ACC112 (cell line): ENCODE data around the gene FOSL2.

ENCODE experiments used
- H2AFZ ChIP-seq: fragments of 200-600 bp; sonication (generic); one replicate; pipeline ENCODE4 v1.6.0; 2017; ENCODE audit warnings: antibody characterized with exemption, low read length; ENCODE audit not compliant: unreplicated experiment
- H3K27ac ChIP-seq: fragments of 200-600 bp; sonication (generic); 2 replicates; pipeline ENCODE4 v1.5.1; 2014; ENCODE audit warnings: low read depth, mild to moderate bottlenecking, antibody characterized with exemption, low read length, moderate library complexity
- H3K27me3 ChIP-seq: fragments of 200-600 bp; sonication (generic); 2 replicates; pipeline ENCODE4 v1.6.1; 2014; ENCODE audit warnings: mild to moderate bottlenecking, antibody characterized with exemption, low read length, moderate library complexity, mixed read lengths; ENCODE audit not compliant: insufficient read depth
- H3K36me3 ChIP-seq: fragments of 200-600 bp; sonication (generic); 2 replicates; pipeline ENCODE4 v1.6.1; 2016; ENCODE audit warnings: mild to moderate bottlenecking, antibody characterized with exemption, low read length, moderate library complexity, mixed read lengths; ENCODE audit not compliant: insufficient read depth
- H3K4me1 ChIP-seq: fragments of 200-600 bp; sonication (generic); one replicate; pipeline ENCODE4 v1.6.1; 2016; ENCODE audit warnings: low read length, mixed read lengths; ENCODE audit not compliant: insufficient read depth, unreplicated experiment, control insufficient read depth
- H3K4me3 ChIP-seq: fragments of 200-600 bp; sonication (generic); 2 replicates; pipeline ENCODE4 v1.5.1; 2014; ENCODE audit warnings: mild to moderate bottlenecking, low read depth, low read length
- H3K79me2 ChIP-seq: fragments of 200-600 bp; sonication (generic); one replicate; pipeline ENCODE4 v1.6.0; 2016; ENCODE audit warnings: low read length; ENCODE audit not compliant: control insufficient read depth, unreplicated experiment, insufficient read depth

Gene FOSL2

GRCh38 chr2:28398101-28398834 lies 5.6 kb downstream of the FOSL2 start:
- Histone ChIP-seq H3K4me3 (peak overlapping the region; percentile 69), H3K36me3 (peaks cover 4% of the 10 kb centered on the region; the same call in 1 of the 2 replicates), H3K27me3 (no peaks in the 10 kb centered on the region), H3K4me1 (peaks cover 51% of the 10 kb centered on the region), H3K27ac (peak overlapping the region; percentile 96), H2AFZ (no peak overlapping the region), H3K79me2 (peaks cover 100% of the 10 kb centered on the region)

- Histone ChIP-seq H3K27ac (peak overlapping the region; percentile 96), H3K79me2 (peaks cover 100% of the 10 kb centered on the region), H2AFZ (no peak overlapping the region), H3K4me1 (peaks cover 51% of the 10 kb centered on the region), H3K27me3 (no peaks in the 10 kb centered on the region), H3K36me3 (peaks cover 9% of the 10 kb centered on the region; the same call in 1 of the 2 replicates), H3K4me3 (no peak overlapping the region)
Measured at GRCh38 chr2:28399289-28399688, 6.6 kb downstream of the FOSL2 start.

- H3K79me2 ChIP-seq, result peaks cover 100% of the 10 kb centered on the region
- peaks cover 51% of the 10 kb centered on the region for H3K4me1 ChIP-seq
- H3K27me3 ChIP-seq, result no peaks in the 10 kb centered on the region
- H3K27ac ChIP-seq, result no peak overlapping the region
- H3K4me3 ChIP-seq, result no peak overlapping the region
- peaks cover 15% of the 10 kb centered on the region; the same call in 1 of the 2 replicates for H3K36me3 ChIP-seq
- H2AFZ ChIP-seq, result no peak overlapping the region
Measured at GRCh38 chr2:28399956-28400355, 7.3 kb downstream of the FOSL2 start.

GRCh38 chr2:28400419-28400818 lies 7.8 kb downstream of the FOSL2 start:
- H3K4me3 ChIP-seq, result no peak overlapping the region
- no peaks in the 10 kb centered on the region for H3K27me3 ChIP-seq
- peaks cover 20% of the 10 kb centered on the region for H3K36me3 ChIP-seq
- peaks cover 100% of the 10 kb centered on the region for H3K79me2 ChIP-seq
- peaks cover 51% of the 10 kb centered on the region for H3K4me1 ChIP-seq
- H2AFZ ChIP-seq, result no peak overlapping the region
- H3K27ac ChIP-seq, result no peak overlapping the region

- Histone ChIP-seq H3K79me2 (peaks cover 99% of the 10 kb centered on the region), H3K4me1 (peaks cover 51% of the 10 kb centered on the region), H3K27ac (no peak overlapping the region), H3K27me3 (no peaks in the 10 kb centered on the region), H3K36me3 (peaks cover 25% of the 10 kb centered on the region), H3K4me3 (no peak overlapping the region), H2AFZ (no peak overlapping the region)
Measured at GRCh38 chr2:28400921-28401320, 8.3 kb downstream of the FOSL2 start.

- peaks cover 96% of the 10 kb centered on the region for H3K79me2 ChIP-seq
- no peak overlapping the region for H2AFZ ChIP-seq
- H3K4me1 ChIP-seq, result peaks cover 55% of the 10 kb centered on the region
- no peak overlapping the region for H3K27ac ChIP-seq
- no peaks in the 10 kb centered on the region for H3K27me3 ChIP-seq
- no peak overlapping the region for H3K4me3 ChIP-seq
- H3K36me3 ChIP-seq, result peaks cover 28% of the 10 kb centered on the region
Measured at GRCh38 chr2:28401411-28401810, 8.8 kb downstream of the FOSL2 start.

GRCh38 chr2:28401948-28402550 lies 9.4 kb downstream of the FOSL2 start:
- H2AFZ ChIP-seq, result no peak overlapping the region
- peaks cover 61% of the 10 kb centered on the region for H3K4me1 ChIP-seq
- no peak overlapping the region for H3K4me3 ChIP-seq
- H3K27me3 ChIP-seq, result no peaks in the 10 kb centered on the region
- no peak overlapping the region for H3K27ac ChIP-seq
- peaks cover 94% of the 10 kb centered on the region for H3K79me2 ChIP-seq
- H3K36me3 ChIP-seq, result peaks cover 30% of the 10 kb centered on the region

- Histone ChIP-seq H3K27me3 (no peaks in the 10 kb centered on the region), H3K4me3 (no peak overlapping the region), H2AFZ (no peak overlapping the region), H3K79me2 (peaks cover 90% of the 10 kb centered on the region), H3K4me1 (peaks cover 60% of the 10 kb centered on the region), H3K27ac (no peak overlapping the region), H3K36me3 (peaks cover 33% of the 10 kb centered on the region)
Measured at GRCh38 chr2:28403370-28403956, 10.8 kb downstream of the FOSL2 start.

GRCh38 chr2:28404086-28404485 lies 11.4 kb downstream of the FOSL2 start:
- H3K36me3 ChIP-seq, result peaks cover 36% of the 10 kb centered on the region
- no peak overlapping the region for H3K27ac ChIP-seq

GRCh38 chr2:28405537-28405936 lies 12.9 kb downstream of the FOSL2 start:
- Histone ChIP-seq H3K27me3 (no peaks in the 10 kb centered on the region), H3K4me1 (peaks cover 47% of the 10 kb centered on the region), H3K79me2 (peaks cover 73% of the 10 kb centered on the region), H3K36me3 (peaks cover 35% of the 10 kb centered on the region), H3K4me3 (no peak overlapping the region), H3K27ac (0 out of 2 replicates have a peak overlapping the region, but pooled peaks have one; percentile 6), H2AFZ (no peak overlapping the region)

More at GRCh38 chr2:28404086-28404485, 11.4 kb downstream of the FOSL2 start:
- H2AFZ ChIP-seq, result no peak overlapping the region
- no peaks in the 10 kb centered on the region for H3K27me3 ChIP-seq
- H3K79me2 ChIP-seq, result peaks cover 84% of the 10 kb centered on the region
- H3K4me1 ChIP-seq, result peaks cover 60% of the 10 kb centered on the region
- no peak overlapping the region for H3K4me3 ChIP-seq
